HCT116 (cell line): ENCODE measurements around the gene PTPRJ.

Source experiments
- CTCF ChIP-seq, 3 experiments: fragments of 200-600 bp in 1 of 3; sonication (generic) in 1 of 3; IDR thresholded peaks in 2 of 3; conservative IDR thresholded peaks in 1 of 3; 2 replicates each; pipeline ENCODE4 v1.5.1; 2012 to 2017; ENCODE audit warnings: low read depth in 2 of 3, low read length in 2 of 3, antibody characterized with exemption in 1 of 3, borderline replicate concordance in 1 of 3, control low read depth in 1 of 3, mild to moderate bottlenecking in 1 of 3, mixed read lengths in 1 of 3, mixed run types in 1 of 3, moderate library complexity in 1 of 3; ENCODE audit not compliant: insufficient read depth in 1 of 3
- EZH2 ChIP-seq: fragments of 200-600 bp; sonication (generic); IDR thresholded peaks from 2 replicates; pipeline ENCODE4 v1.6.1; 2017; ENCODE audit warnings: antibody characterized with exemption, mixed run types
- POLR2A ChIP-seq: IDR thresholded peaks from 2 replicates; pipeline ENCODE4 v1.7.0; 2011; ENCODE audit warnings: borderline replicate concordance; ENCODE audit not compliant: insufficient read depth, insufficient read length; ENCODE audit errors: extremely low read depth
- POLR2AphosphoS5 ChIP-seq: IDR thresholded peaks from 2 replicates; pipeline ENCODE4 v1.6.1; 2011; ENCODE audit warnings: mild to moderate bottlenecking, low read depth, low read length, moderate library complexity
- REST ChIP-seq: IDR thresholded peaks from 2 replicates; pipeline ENCODE4 v1.6.1; 2012; ENCODE audit warnings: low read depth
- ZFX ChIP-seq: fragments of 450-650 bp; IDR thresholded peaks from 2 replicates; pipeline ENCODE4 v1.6.1; 2017

GRCh38 chr11:48088682-48089050 lies 108.3 kb downstream of the PTPRJ start:
- TF ChIP-seq ZFX: no peak
- no peak for TF ChIP-seq POLR2A
- TF ChIP-seq REST: no peak
- no peak for TF ChIP-seq POLR2AphosphoS5
- no peak for TF ChIP-seq EZH2
- TF ChIP-seq CTCF (IDR thresholded peaks at IDR 0.05 in 2 of 3, conservative IDR thresholded peaks at IDR 0.05 in 1 of 3; ENCODE audit: borderline replicate concordance in 1 of 3, insufficient read depth in 1 of 3, low read depth in 2 of 3, low read length in 2 of 3): no peak
